BJ (cell line): ENCODE results near the gene COBL. TPM values are rescaled to one million over a fixed set of nuclear protein-coding genes. Genes with fewer than 3 reads are reported as not detected.

Source experiments
- CTCF ChIA-PET: fragments of 350-600 bp; formaldehyde crosslinking; extraction: SDS; loops from one replicate; lab custom pipeline; 2021; ENCODE audit warnings: antibody characterized with exemption, inconsistent platforms; lab: Yijun Ruan, JAX
- POLR2A ChIA-PET: fragments of 300-600 bp; sonication (Branson Sonifier 250); formaldehyde crosslinking; extraction: SDS; loops from one replicate; lab custom pipeline; 2021; ENCODE audit warnings: antibody characterized with exemption; lab: Charles Lee
- DNase-seq: peaks from one replicate; pipeline ENCODE4 v3.0.0-alpha.2; 2011; ENCODE audit warnings: low read depth
- H3K27me3 ChIP-seq: 2 replicates; pipeline ENCODE4 v1.6.0; 2011; ENCODE audit warnings: low read length; ENCODE audit not compliant: control insufficient read depth, insufficient read depth
- H3K36me3 ChIP-seq: 2 replicates; pipeline ENCODE4 v1.5.1; 2011; ENCODE audit warnings: low read length; ENCODE audit not compliant: control insufficient read depth, insufficient read depth
- H3K4me3 ChIP-seq: 2 replicates; pipeline ENCODE4 v1.5.1; 2011; ENCODE audit warnings: low read depth, mild to moderate bottlenecking, control low read depth, low read length
- CTCF ChIP-seq: IDR thresholded peaks from 2 replicates; pipeline ENCODE4 v1.5.1; 2011; ENCODE audit warnings: low read depth, mild to moderate bottlenecking, control low read depth, inconsistent platforms, low read length, moderate library complexity; ENCODE audit not compliant: insufficient read depth
- polyA plus RNA-seq: library from polyadenylated mRNA; depleted of rRNA; stranded (reverse); fragments of >200 nt; gene quantifications from 2 replicates; pipeline ENCODE4 v1.2.3, GENCODE V29; 2011

COBL gene
- polyA plus RNA-seq, 1 experiment = not detected

GRCh38 chr7:51256209-51256781, 60.3 kb downstream of the COBL start:
- Histone ChIP-seq H3K27me3 (no peaks in the 10 kb centered on the region), H3K36me3 (no peaks in the 10 kb centered on the region), H3K4me3 (no peak overlapping the region)
- CTCF ChIA-PET = interaction anchor here (1.2 kb wide), 1 partner anchor 94 kb away, joined by 3 read pairs; no protein-coding TSS in a partner anchor
- no peak for DNase-seq
- TF ChIP-seq CTCF = no peak
- POLR2A ChIA-PET = no interaction called here

GRCh38 chr7:51255536-51256208, 60.9 kb downstream of the COBL start:
- DNase-seq = no peak
- H3K4me3 ChIP-seq = no peak overlapping the region
- POLR2A ChIA-PET = no interaction called here
- no peaks in the 10 kb centered on the region for H3K27me3 ChIP-seq
- H3K36me3 ChIP-seq = no peaks in the 10 kb centered on the region
- CTCF ChIA-PET = interaction anchor here (1.2 kb wide), 1 partner anchor 93 kb away, joined by 3 read pairs; no protein-coding TSS in a partner anchor
- TF ChIP-seq CTCF = no peak

GRCh38 chr7:51255036-51255435, 61.6 kb downstream of the COBL start:
- no peaks in the 10 kb centered on the region for H3K27me3 ChIP-seq
- ChIA-PET POLR2A (no interaction called here), CTCF (no interaction called here)
- no peak for DNase-seq
- no peaks in the 10 kb centered on the region for H3K36me3 ChIP-seq
- no peak overlapping the region for H3K4me3 ChIP-seq
- no peak for TF ChIP-seq CTCF

- DNase-seq = no peak
- POLR2A ChIA-PET = no interaction called here
- Histone ChIP-seq H3K36me3 (no peaks in the 10 kb centered on the region), H3K4me3 (no peak overlapping the region), H3K27me3 (no peaks in the 10 kb centered on the region)
- no peak for TF ChIP-seq CTCF
- CTCF ChIA-PET = no interaction called here
Measured at GRCh38 chr7:51253157-51253556, 63.5 kb downstream of the COBL start.

GRCh38 chr7:51251290-51251689, 65.3 kb downstream of the COBL start:
- DNase-seq = no peak
- ChIA-PET CTCF (no interaction called here), POLR2A (no interaction called here)
- Histone ChIP-seq H3K4me3 (no peak overlapping the region), H3K36me3 (no peaks in the 10 kb centered on the region), H3K27me3 (no peaks in the 10 kb centered on the region)
- TF ChIP-seq CTCF = no peak
